GM23248 (cell line): ENCODE results near the gene SCAANT1.

Experiments
- EZH2 ChIP-seq: fragments of 200-600 bp; sonication (generic); IDR thresholded peaks from 2 replicates; pipeline ENCODE4 v1.6.1; 2018; ENCODE audit warnings: antibody characterized with exemption, mild to moderate bottlenecking; ENCODE audit not compliant: insufficient read depth, poor library complexity, severe bottlenecking
- EZH2phosphoT487 ChIP-seq: fragments of 200-600 bp; sonication (generic); IDR thresholded peaks from 2 replicates; pipeline ENCODE4 v1.6.1; 2018; ENCODE audit warnings: antibody characterized with exemption, moderate library complexity, mild to moderate bottlenecking, low read depth; ENCODE audit not compliant: insufficient read depth

DNA sequence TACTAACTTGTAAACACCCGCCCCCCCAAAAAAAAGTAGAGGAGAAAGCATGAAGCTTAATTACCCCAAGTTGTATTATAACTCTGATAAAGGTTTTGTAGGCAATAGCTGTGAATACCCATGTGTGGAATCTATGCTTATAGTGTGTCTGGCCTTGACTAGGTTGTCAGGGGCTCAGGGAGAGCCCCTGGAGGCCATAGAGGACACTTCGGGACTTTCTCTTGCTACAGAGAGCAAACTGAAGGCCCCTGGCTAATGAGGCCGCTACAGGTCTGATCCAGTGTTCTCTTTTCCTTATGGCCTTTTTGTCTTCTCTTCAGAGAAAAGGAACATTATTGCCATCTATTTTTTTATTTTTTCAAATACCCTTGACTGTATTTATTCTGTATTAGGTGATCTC lies 19.1 kb upstream of the SCAANT1 start:
- no peak for TF ChIP-seq EZH2
- no peak for TF ChIP-seq EZH2phosphoT487
